CD4-positive, alpha-beta T cell (primary cell): ENCODE measurements around the gene TLR2. TPM values are rescaled to one million over a fixed set of nuclear protein-coding genes. Genes with fewer than 3 reads are reported as not detected.

Experiments
- ATAC-seq: fragments of 200-7000 bp; cut with Tn5 transposase; one replicate; pipeline ENCODE4 v1.10.0; 2022; ENCODE audit warnings: mild to moderate bottlenecking; ENCODE audit not compliant: poor library complexity
- CTCF ChIA-PET: fragments of 350-600 bp; sonication (Branson Sonifier 250); formaldehyde crosslinking; loops from one replicate; lab custom pipeline; 2021; ENCODE audit warnings: antibody characterized with exemption, inconsistent platforms; lab: Charles Lee
- POLR2A ChIA-PET: fragments of 350-600 bp; sonication (Branson Sonifier 250); formaldehyde crosslinking; loops from one replicate; lab custom pipeline; 2021; ENCODE audit warnings: antibody characterized with exemption, inconsistent platforms; lab: Charles Lee
- DNase-seq, 14 experiments: peaks; one replicate each; pipeline ENCODE4 v3.0.0-alpha.2; 2013 to 2020; ENCODE audit warnings: mixed read lengths in 2 of 14
- H3K27ac ChIP-seq, 2 donors: one replicate each; pipeline versions ENCODE4 v1.5.1 to v1.7.0; 2013; ENCODE audit warnings: low read length in 2 of 2, low read depth in 1 of 2, mild to moderate bottlenecking in 1 of 2
- H3K27me3 ChIP-seq, 2 experiments: 1 replicate in 1 of 2; 2 replicates in 1 of 2; pipeline versions ENCODE4 v1.6.1 to v1.7.0; 2013; ENCODE audit warnings: low read length in 2 of 2, control low read depth in 1 of 2, mild to moderate bottlenecking in 1 of 2, moderate library complexity in 1 of 2; ENCODE audit not compliant: insufficient read depth in 2 of 2, control insufficient read depth in 1 of 2
- H3K36me3 ChIP-seq: one replicate; pipeline ENCODE4 v1.6.1; 2013; ENCODE audit warnings: low read length, control low read depth; ENCODE audit not compliant: insufficient read depth
- H3K4me1 ChIP-seq: one replicate; pipeline ENCODE4 v1.6.1; 2013; ENCODE audit warnings: low read length, control low read depth; ENCODE audit not compliant: insufficient read depth
- H3K4me3 ChIP-seq: one replicate; pipeline ENCODE4 v1.5.1; 2013; ENCODE audit warnings: mild to moderate bottlenecking, low read length, moderate library complexity
- H3K9me3 ChIP-seq, 2 experiments: 1 replicate in 1 of 2; 2 replicates in 1 of 2; pipeline versions ENCODE4 v1.6.1 to v1.7.0; 2013; ENCODE audit warnings: low read length in 2 of 2, mild to moderate bottlenecking in 2 of 2, control low read depth in 1 of 2, moderate library complexity in 1 of 2; ENCODE audit not compliant: control insufficient read depth in 1 of 2, insufficient read depth in 1 of 2
- H3K27ac Mint-ChIP-seq: one replicate; pipeline ENCODE4 v1.8.0; 2020; ENCODE audit warnings: mixed read lengths
- H3K27me3 Mint-ChIP-seq: one replicate; pipeline ENCODE4 v1.8.0; 2021; ENCODE audit warnings: mixed read lengths
- H3K36me3 Mint-ChIP-seq: one replicate; pipeline ENCODE4 v1.8.0; 2021; ENCODE audit warnings: low read depth, mixed read lengths
- H3K4me1 Mint-ChIP-seq: one replicate; pipeline ENCODE4 v1.8.0; 2021; ENCODE audit warnings: low read depth, mixed read lengths
- H3K4me3 Mint-ChIP-seq: one replicate; pipeline ENCODE4 v1.8.0; 2020; ENCODE audit warnings: mild to moderate bottlenecking, mixed read lengths
- H3K9me3 Mint-ChIP-seq: one replicate; pipeline ENCODE4 v1.8.0; 2020; ENCODE audit warnings: mixed read lengths
- CTCF ChIP-seq: fragments of 200-600 bp; IDR thresholded peaks from one replicate; pipeline ENCODE4 v1.8.0; 2022; ENCODE audit warnings: antibody characterized with exemption, mild to moderate bottlenecking
- intact Hi-C, 2 experiments: fragments of 100-400 bp; cut with DNase I in 1 of 2; cut with micrococcal nuclease in 1 of 2; formaldehyde crosslinking; loops; one replicate each; pipeline versions ENCODE4 v1.15.1 to v1.9.0; 2023 to 2025; cut with DNase I, micrococcal nuclease
- total RNA-seq, 174 experiments: library from RNA in 2 of 174; stranded (reverse) in 2 of 174; gene quantifications; one replicate each; pipeline ENCODE4 v1.2.3 and lab custom pipeline; 2021 to 2026

TLR2 gene
- total RNA-seq, 2 experiments from 2014 or later: 2.8 to 2.9 TPM

DNA sequence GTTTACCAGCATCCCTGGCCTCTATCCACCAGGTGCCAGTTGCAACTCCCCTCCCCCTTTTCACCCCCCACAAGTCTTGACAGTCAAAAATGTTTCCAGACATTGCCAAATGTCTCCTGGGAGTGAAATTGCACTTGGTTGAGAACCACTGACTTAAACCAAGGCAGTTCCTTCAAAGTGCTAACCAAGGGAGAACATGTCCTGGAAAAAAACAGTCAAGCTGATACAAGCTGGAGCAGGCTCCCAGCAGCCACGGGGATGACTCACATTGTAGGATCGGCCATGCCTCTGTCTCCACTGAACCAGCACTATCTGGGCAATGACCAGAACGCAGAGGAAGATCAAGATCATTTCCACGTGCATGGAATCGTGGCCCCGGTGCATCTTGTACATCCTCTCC is 64.3 kb downstream of the TLR2 start:
- TF ChIP-seq CTCF: no peak
- no peaks in the 10 kb centered on the region for H3K9me3 ChIP-seq
- no peak overlapping the region for H3K27ac ChIP-seq
- Mint-ChIP-seq H3K36me3 (no peaks in the 10 kb centered on the region), H3K27me3 (peaks cover 4% of the 10 kb centered on the region), H3K27ac (no peak overlapping the region), H3K9me3 (no peaks in the 10 kb centered on the region), H3K4me1 (no peaks in the 10 kb centered on the region), H3K4me3 (no peak overlapping the region)
- H3K36me3 ChIP-seq: no peaks in the 10 kb centered on the region
- ATAC-seq (no peak), DNase-seq (no peak)
- no peaks in the 10 kb centered on the region for H3K27me3 ChIP-seq
- H3K4me3 ChIP-seq: no peak overlapping the region
- ChIA-PET CTCF (no interaction called here), POLR2A (no interaction called here)
- intact Hi-C loops: loop anchor here in 1 of 2 experiments (5.0 kb wide), 1 partner anchor 606 kb away; no protein-coding TSS in a partner anchor
- H3K4me1 ChIP-seq: no peaks in the 10 kb centered on the region

GRCh38 chr4:153750197-153750817 is 66.2 kb downstream of the TLR2 start:
- no peaks in the 10 kb centered on the region for H3K9me3 ChIP-seq
- peaks cover 4% of the 10 kb centered on the region for H3K27me3 Mint-ChIP-seq
- H3K4me1 Mint-ChIP-seq: peaks cover 13% of the 10 kb centered on the region
- no peak overlapping the region for H3K27ac ChIP-seq
- peak; percentile 83 for TF ChIP-seq CTCF
- H3K4me1 ChIP-seq: peaks cover 6% of the 10 kb centered on the region
- no peak overlapping the region for H3K4me3 ChIP-seq
- ATAC-seq: peak; percentile 80
- no peaks in the 10 kb centered on the region for H3K36me3 ChIP-seq
- H3K27ac Mint-ChIP-seq: no peak overlapping the region
- peak; percentile 26 to 78 (median 50) for DNase-seq
- H3K36me3 Mint-ChIP-seq: no peaks in the 10 kb centered on the region
- no peak overlapping the region for H3K4me3 Mint-ChIP-seq
- CTCF ChIA-PET: interaction anchor here (0.7 to 1.0 kb wide), 4 partner anchors 12 to 115 kb away, joined by 3 to 4 read pairs (median 3); no protein-coding TSS in a partner anchor
- intact Hi-C loops: loop anchor here (1.0 to 10.0 kb wide), 4 partner anchors 116 to 408 kb away; partner anchors contain the start of gene MND1 (in 2 of the 2)
- peaks cover 0 to 4% of the 10 kb centered on the region in 2 experiments for H3K27me3 ChIP-seq
- POLR2A ChIA-PET: interaction anchor here (1.3 kb wide), 1 partner anchor 107 kb away, joined by 4 read pairs; no protein-coding TSS in a partner anchor
- H3K9me3 Mint-ChIP-seq: no peaks in the 10 kb centered on the region

DNA sequence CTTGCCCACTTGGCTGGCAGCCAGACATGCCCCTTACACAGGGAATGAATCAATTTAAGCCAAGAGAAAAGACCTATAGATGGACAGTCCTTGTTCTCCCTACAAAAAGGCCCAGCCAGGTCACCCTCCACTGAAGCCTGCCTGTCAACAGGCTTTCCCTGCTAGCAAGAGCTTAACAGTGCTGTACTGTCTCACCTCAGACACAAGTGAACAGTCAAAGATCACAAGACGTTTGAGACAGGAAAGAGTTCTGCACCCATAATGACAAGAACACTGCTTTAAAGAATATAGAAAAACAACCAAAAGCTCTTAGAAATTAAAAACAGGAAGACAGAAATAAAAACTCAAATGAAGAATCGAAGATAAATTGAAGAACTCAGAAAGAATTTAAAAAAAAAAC is 71.1 kb downstream of the TLR2 start:
- Histone ChIP-seq H3K4me1 (peaks cover 14% of the 10 kb centered on the region), H3K36me3 (no peaks in the 10 kb centered on the region), H3K9me3 (no peaks in the 10 kb centered on the region), H3K27ac (peak overlapping the region; percentile 48 to 61), H3K4me3 (no peak overlapping the region), H3K27me3 (peaks cover 0 to 18% of the 10 kb centered on the region in 2 experiments)
- peaks cover 18% of the 10 kb centered on the region for H3K27me3 Mint-ChIP-seq
- H3K4me3 Mint-ChIP-seq: peak overlapping the region; percentile 31
- ChIA-PET CTCF (no interaction called here), POLR2A (no interaction called here)
- H3K27ac Mint-ChIP-seq: peak overlapping the region; percentile 83
- H3K36me3 Mint-ChIP-seq: no peaks in the 10 kb centered on the region
- H3K4me1 Mint-ChIP-seq: peaks cover 47% of the 10 kb centered on the region
- no peak for TF ChIP-seq CTCF
- no peaks in the 10 kb centered on the region for H3K9me3 Mint-ChIP-seq
- DNase-seq (peak in 5 of 14 experiments; percentile 2 to 25 (median 13)), ATAC-seq (peak; percentile 74)
- intact Hi-C loops: loop anchor here in 1 of 2 experiments (10.0 kb wide), 1 partner anchor 320 kb away; no protein-coding TSS in a partner anchor

Other genes with a start within 250 kb of the TLR2 start
- gene TMEM131L, start 217.9 kb upstream of the TLR2 start, total RNA-seq: 100 to 1,000 TPM; 101 to 106 TPM
- gene RNF175, start 75.7 kb downstream of the TLR2 start, total RNA-seq: 1 to 10 TPM; 1.4 to 1.8 TPM
- not detected for gene SFRP2, start 104.8 kb downstream of the TLR2 start, total RNA-seq